Brain pericyte (primary cell): Measurements from ENCODE around the gene ARMH1.

Experiments used
- DNase-seq: peaks from one replicate; pipeline ENCODE4 v3.0.0-alpha.2; 2012; ENCODE audit warnings: low read depth, low spot score

Gene ARMH1

DNA sequence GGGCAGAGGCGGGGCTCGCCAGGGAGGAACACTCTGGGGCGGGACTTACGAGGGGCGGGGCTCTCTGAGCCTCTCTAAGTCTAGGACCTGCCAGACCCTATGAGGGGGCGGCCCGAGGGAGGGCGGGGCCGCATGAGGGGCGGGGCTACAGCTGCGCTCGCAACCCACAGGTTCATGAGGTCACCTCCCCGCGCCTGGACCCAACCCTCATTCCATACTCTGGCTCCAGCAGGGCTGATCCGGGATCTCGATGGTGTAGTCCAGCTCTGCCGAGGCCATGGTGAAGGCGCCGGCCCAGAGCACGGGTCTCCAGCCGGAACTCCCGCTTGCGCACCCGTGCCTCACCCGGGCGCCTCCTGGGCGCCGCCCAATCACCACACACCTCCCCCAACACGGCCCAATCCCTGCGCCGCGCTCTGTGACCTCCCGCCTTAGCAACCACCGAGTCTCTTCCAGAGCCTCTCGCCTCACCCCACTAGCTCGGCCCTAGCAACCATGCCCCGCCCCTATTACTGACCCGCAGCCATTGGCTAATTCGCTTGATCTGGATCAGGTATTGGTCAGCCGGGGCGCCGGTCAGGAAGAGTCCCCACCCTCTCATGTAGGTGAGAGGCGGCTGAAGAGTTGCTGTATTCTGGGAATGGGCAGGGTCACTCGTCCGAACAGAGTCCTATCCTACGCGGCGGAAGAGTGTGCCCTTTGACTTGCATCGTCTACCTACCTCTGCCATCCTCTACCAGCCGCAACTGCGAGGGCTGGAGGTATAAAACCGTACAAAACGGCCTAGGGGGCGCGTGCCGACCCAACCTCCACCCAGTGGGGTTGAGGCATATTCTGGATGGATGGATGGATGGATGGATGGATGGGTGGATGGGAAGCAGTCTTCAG lies at the start of gene ARMH1, which contains the start of gene TMEM53:
TSS of gene ARMH1 (plus strand) at position 602 of the 888 bp plus-strand sequence. CDS start 14,984 bp downstream, outside the sequence.
TSS of gene TMEM53 (minus strand) at position 369 of the 888 bp plus-strand sequence. CDS start at position 279, 90 bp downstream.
- peak; percentile 97 for DNase-seq

GRCh38 chr1:44625348-44625747 lies 49.2 kb upstream of the ARMH1 start:
- no peak for DNase-seq

DNA sequence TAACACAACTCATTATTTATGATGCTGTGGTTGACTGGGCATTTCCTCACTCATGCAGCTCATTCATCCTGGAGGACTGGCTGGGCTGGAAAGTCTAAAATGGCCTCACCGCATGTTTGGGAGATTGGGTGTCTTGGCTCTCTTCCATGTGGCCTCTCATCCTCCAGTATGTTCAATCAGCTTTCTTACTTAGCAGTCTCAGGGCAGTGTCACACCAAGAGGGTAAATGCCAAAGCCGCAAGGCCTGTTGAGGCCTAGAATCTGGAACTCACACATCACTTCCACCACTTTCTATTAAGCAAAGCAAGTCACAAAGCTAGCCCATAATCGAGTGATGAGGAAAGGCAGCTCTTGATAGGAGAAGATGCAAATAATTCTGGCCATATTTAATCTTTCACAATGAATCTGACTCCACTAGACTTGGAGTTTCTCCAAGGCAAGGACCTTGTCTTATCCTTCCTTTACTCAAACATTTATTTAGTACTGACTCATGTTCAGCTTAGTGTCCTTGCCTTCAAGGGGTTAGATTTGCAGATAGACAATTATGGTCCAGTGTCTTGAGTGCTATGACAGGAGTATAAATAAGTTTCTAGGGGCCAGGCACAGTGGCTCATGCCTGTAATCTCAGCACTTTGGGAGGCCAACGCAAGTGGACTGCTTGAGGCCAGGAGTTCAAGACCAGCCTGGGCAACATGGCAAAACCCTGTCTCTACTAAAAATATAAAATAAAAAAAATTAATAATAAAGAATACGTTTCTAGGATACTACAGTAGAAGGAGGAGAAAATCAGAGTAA lies 45.4 kb upstream of the ARMH1 start:
- no peak for DNase-seq

- no peak for DNase-seq
Observed at GRCh38 chr1:44630116-44630515, 44.4 kb upstream of the ARMH1 start.

DNA sequence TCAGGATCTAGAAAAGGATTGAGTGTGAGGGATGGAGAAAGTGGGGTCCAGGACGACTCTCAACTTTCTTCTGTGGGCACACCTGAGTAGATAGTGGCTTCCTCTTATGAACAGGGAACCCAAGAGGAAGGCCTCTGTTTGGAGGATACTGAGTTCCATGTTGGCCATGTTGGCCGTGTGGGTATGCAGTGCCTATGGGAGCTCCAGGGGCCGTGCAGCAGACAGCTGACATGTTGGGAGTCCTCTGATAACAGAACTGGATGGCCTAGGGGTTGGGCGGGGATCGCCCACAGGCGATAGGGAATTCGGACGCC lies 43.2 kb upstream of the ARMH1 start:
- no peak for DNase-seq

- DNase-seq: peak; percentile 61
Observed at GRCh38 chr1:44631647-44632539, 42.6 kb upstream of the ARMH1 start.

DNA sequence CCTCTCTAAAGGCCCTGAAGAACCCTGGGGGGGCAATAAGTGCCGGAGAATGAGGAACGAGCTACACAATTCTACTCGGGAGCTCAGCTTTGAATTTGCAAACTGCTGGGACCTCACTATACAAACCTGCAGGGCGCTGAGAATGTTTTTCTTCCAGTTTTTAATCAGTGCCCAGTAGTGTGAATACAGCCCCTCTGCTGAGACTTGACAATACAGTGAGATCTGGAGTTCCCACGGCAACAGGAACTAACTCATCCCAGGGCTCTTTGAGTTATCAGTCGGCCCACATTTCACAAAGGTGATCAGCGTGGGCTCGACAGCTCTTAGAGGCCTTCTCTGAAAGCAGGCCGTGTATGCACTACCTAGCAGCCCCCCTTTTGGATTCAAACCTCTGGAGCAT lies 41.9 kb upstream of the ARMH1 start:
- DNase-seq: no peak

GRCh38 chr1:44634606-44635189 lies 39.8 kb upstream of the ARMH1 start:
- no peak for DNase-seq

GRCh38 chr1:44635439-44635838 lies 39.1 kb upstream of the ARMH1 start:
- DNase-seq: no peak

DNA sequence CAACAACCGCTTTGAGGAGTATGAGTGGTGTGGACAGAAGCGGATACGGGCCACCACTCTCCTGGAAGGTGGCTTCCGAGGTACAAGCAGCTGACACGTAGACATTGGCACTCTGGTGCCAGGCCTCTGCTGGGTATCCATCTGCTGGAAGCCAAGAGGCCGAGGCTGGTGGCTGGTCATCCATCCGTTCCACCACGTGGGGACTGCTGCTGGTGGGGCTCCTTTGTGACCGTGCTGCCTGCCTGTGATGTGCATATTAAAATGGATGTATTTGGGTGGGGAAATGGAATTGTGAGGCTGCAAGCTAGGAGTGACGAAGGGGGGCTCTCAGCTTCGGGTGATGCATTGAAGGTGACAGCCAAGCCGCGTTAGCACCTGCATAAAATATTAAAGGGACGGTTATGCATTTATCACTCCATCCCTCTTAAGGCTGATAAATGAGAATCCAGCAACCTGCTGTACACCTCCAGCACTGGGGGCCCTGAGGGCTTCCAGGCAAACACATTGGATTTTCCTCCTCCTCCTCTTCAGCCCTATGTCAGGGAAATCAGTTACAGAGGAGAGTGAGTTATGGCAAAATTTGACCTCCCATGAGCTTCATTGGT lies 38.3 kb upstream of the ARMH1 start:
- no peak for DNase-seq

DNA sequence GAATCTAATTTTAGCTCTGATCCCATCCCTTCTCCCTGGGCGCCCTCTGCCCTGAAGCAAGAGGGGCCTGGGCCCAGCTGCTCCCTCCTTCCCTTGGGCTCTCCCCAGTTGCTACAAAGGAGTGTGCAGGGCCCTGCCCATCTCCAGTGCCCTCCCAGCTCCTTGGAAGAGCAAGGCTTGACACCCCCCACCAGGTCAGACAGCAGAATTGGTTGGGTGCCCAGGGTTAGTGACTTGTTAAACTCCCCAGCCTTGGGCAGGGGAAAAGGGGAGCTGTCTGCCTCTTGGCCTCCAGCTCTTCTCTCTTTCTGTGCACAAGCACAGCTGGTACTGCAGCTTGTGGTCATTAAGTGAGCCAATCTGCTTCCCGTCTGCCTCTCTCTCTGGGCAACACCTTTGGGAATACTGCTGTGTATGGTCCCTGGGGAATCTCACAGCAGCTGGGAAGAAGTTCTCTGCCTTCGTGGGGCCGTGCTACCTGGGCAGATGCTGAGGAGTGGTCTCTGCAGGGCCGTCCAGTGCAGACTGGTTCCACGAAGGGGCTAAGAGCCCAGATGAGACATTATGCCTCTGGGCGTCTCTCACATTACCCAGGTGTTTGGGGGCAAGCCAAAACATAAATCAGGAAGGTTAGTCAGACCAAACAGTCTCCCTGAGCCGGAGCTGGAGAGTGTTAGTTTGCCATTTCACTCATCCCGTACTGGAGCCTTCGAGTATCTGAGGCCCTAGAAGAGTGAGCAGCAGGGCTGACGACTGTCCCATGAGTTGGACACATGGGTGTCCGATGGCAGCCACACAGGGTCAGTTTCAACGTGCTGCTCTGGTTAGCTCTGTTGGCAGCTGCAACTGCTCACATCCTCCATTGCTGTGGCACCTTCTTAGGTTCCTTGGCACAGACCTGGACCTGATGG lies 37.6 kb upstream of the ARMH1 start:
- DNase-seq: no peak

DNA sequence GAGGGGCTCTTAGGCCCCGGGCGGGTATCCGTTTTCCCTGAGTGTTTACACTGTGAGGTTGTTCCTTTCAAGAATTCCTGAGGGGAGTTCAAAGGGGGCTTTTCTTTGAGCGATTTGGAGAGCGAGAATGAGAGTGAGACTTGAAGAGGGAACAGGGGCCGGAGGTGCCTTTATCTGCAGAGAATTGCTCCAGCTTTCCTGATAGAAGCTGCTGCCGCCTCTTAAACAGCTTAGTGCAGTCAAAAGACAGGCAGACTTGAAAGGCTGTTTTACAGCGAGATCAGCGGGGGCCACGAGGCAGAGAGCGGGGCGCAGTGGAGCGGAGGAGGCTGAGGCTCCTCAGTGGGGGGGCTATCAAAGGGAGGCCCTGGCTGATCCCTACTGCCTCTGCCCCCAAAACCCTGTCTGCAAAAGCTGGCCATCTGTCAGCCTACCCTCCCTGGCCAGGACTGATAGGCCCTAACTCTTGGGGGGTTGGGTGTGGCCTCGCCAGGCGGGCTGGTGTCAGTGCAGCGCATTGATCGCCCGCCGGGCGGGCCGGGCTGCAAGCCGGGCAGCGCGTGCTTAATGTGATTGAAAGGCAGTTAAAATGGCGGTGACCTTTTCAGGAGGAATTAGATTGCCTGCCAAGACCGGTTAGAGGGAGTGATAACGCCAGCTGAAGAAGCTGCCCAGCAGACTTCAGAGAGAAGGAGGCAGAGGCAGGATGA lies 36.7 kb upstream of the ARMH1 start:
- DNase-seq: no peak

DNA sequence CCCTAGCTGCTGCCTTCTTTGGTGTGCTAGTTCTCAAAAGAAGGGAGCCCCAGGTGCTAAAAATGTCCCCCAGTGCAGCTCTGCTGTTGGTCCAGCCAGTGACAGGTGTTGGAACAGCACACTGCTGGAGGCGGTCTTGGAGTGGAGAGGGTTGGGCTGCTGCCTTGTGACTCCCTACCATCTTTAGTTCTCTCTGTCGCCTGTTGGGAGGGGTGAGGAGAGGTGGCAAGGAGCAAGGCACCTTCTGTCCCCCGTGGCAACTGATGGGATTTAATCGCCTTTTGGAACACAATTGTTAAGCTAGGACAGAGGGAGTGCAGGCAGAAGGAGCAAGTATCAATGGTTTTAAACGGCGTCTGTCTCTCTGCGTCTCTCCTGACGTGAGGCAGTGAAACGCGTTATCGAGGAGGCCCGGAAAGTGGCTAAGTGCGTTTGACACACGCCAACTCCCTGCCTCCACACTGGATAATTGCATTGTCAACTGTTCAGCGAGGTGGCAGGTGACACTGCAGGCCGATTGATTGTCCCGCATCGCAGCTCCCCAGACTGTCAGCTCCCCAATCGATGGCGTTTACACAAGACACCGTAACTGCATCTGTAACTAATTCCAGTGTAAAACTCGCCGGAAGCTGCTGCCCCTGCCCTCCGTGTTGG lies 34.2 kb upstream of the ARMH1 start:
- no peak for DNase-seq

DNA sequence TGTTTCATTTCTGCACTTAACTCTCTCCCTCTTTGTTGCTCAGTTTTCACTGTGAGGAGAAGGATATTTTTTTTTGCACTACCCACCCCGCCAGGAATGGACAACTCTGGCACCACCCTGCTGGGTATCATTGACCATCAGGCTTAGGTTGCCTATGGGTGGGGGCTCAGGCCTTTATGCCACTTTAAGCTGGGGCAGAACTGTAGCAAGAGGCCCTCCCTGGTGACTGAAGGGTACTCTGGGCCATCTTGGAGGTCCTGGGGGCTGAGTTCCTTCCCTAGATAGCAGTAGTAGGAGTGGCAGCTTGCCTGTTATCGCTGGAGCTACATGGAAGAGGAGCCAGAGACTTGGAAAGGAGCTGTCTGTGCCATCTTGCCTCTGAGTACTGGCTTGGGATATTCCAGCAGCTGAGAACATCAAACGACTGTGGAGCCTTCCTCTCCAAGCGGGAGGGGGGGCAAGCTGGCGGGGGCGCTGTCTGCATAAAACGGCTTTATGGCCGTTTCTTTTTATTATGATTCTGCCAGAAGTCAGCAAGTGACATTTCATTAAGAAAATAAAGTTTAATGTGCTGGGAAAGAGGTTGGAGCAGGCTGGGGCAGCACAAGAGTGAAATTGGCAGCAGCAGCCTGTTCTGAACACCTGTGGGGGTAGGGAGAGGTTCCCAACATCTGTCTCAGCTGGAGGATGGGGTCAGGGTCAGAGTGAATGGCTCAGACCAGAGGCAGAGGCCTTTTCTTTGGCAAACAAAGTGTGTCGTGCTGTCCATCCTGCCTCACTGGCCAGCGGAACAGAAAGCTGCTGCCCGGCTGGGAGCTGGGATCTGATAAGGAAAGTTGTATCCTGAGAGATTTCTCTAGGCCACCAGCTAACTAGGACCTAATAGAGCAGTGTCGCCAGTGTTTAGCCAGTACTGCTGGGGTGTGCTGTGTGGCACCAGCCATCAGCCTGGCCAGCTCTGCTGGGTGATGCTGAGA lies 33.1 kb upstream of the ARMH1 start:
- DNase-seq: no peak

DNA sequence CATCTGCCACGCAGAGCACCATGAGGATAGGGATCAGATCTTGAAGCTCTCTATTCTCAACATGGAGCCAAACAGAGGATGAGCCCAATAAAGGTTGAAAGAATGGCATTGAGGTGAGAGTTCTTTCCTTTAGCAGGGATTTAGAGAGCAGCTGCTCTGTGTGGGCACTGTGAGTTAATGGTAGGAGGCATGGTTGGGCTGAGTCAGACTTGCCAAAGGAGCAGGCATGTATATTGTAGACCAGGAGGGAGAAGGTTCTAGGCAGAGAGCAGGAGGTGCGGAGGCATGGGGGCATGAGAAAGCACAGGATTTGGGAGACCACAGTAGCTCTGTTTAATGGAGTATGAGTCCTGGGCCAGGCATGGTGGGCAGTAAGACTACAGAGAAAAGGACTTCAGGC lies 32.3 kb upstream of the ARMH1 start:
- no peak for DNase-seq

GRCh38 chr1:44642925-44643324 lies 31.6 kb upstream of the ARMH1 start:
- no peak for DNase-seq

GRCh38 chr1:44643721-44644334 lies 30.7 kb upstream of the ARMH1 start:
- no peak for DNase-seq
